Caco-2 (cell line): ENCODE measurements around the gene MAST4. TPM values are rescaled to one million over a fixed set of nuclear protein-coding genes. Genes with fewer than 3 reads are reported as not detected.

Experiments used
- BruUV-seq: library from RNA; stranded (reverse); fragments of 400-500 nt; replicated peaks from 2 replicates; lab custom pipeline; 2021; lab: Mats Ljungman, UMichigan
- CTCF ChIA-PET: fragments of 300-600 bp; sonication (Branson Sonifier 250); formaldehyde crosslinking; loops from one replicate; lab custom pipeline; 2022; ENCODE audit warnings: antibody characterized with exemption; lab: Charles Lee
- POLR2A ChIA-PET: fragments of 300-600 bp; sonication (Branson Sonifier 250); formaldehyde crosslinking; loops from one replicate; lab custom pipeline; 2022; ENCODE audit warnings: antibody characterized with exemption; lab: Charles Lee
- DNase-seq, 2 experiments: peaks; one replicate each; pipeline versions ENCODE4 v3.0.0 to v3.0.0-alpha.2; 2020 to 2022
- H3K27me3 ChIP-seq: replicated peaks from 2 replicates; pipeline ENCODE4 v1.6.0; 2011; ENCODE audit warnings: low read length; ENCODE audit not compliant: control insufficient read depth, insufficient read depth
- H3K36me3 ChIP-seq: 2 replicates; pipeline ENCODE4 v1.5.1; 2011; ENCODE audit warnings: low read length; ENCODE audit not compliant: control insufficient read depth, insufficient read depth
- H3K4me1 ChIP-seq: fragments of 250-450 bp; sonication (Bioruptor Pico); 2 replicates; pipeline ENCODE4 v1.5.1; 2020; ENCODE audit warnings: mild to moderate bottlenecking
- H3K4me3 ChIP-seq: 2 replicates; pipeline ENCODE4 v1.5.1; 2011; ENCODE audit warnings: low read depth, mild to moderate bottlenecking, control low read depth, low read length
- H3K9me3 ChIP-seq: fragments of 250-450 bp; sonication (Bioruptor Pico); 2 replicates; pipeline ENCODE4 v1.5.1; 2020; ENCODE audit warnings: mild to moderate bottlenecking, moderate library complexity
- H3K27ac Mint-ChIP-seq: one replicate; pipeline ENCODE4 v1.8.0; 2022; ENCODE audit warnings: mixed read lengths; ENCODE audit not compliant: unreplicated experiment
- H3K27me3 Mint-ChIP-seq: one replicate; pipeline ENCODE4 v1.8.0; 2022; ENCODE audit warnings: mixed read lengths; ENCODE audit not compliant: insufficient read depth, unreplicated experiment
- H3K36me3 Mint-ChIP-seq: one replicate; pipeline ENCODE4 v1.8.0; 2022; ENCODE audit warnings: mild to moderate bottlenecking, mixed read lengths; ENCODE audit not compliant: insufficient read depth, unreplicated experiment
- H3K4me1 Mint-ChIP-seq: one replicate; pipeline ENCODE4 v1.8.0; 2022; ENCODE audit warnings: low read depth, mixed read lengths; ENCODE audit not compliant: unreplicated experiment
- H3K4me3 Mint-ChIP-seq: one replicate; pipeline ENCODE4 v1.8.0; 2022; ENCODE audit warnings: mild to moderate bottlenecking, moderate library complexity, mixed read lengths; ENCODE audit not compliant: unreplicated experiment
- H3K9me3 Mint-ChIP-seq: one replicate; pipeline ENCODE4 v1.8.0; 2022; ENCODE audit warnings: mixed read lengths; ENCODE audit not compliant: unreplicated experiment
- CTCF ChIP-seq, 2 experiments: fragments of 200-600 bp in 1 of 2; IDR thresholded peaks; 1 replicate in 1 of 2; 2 replicates in 1 of 2; pipeline versions ENCODE4 v1.5.1 to v1.8.0; 2011 to 2022; ENCODE audit warnings: antibody characterized with exemption in 1 of 2, control low read depth in 1 of 2, inconsistent platforms in 1 of 2, low read depth in 1 of 2, low read length in 1 of 2, mild to moderate bottlenecking in 1 of 2, moderate library complexity in 1 of 2; ENCODE audit not compliant: insufficient read depth in 1 of 2, severe bottlenecking in 1 of 2, unreplicated experiment in 1 of 2
- intact Hi-C: fragments of 100-400 bp; cut with micrococcal nuclease; formaldehyde crosslinking; loops from one replicate; pipeline ENCODE4 v1.10.0; 2022; ENCODE audit not compliant: unreplicated experiment
- total RNA-seq: library from RNA; stranded (reverse); gene quantifications from 2 replicates; pipeline ENCODE4 v1.2.3, GENCODE V29; 2022

The MAST4 gene
- total RNA-seq, 1 experiment from 2014 or later = 17.8 TPM

GRCh38 chr5:66617991-66618768 is 22.0 kb downstream of the MAST4 start:
- no peaks in the 10 kb centered on the region for H3K27me3 ChIP-seq
- Mint-ChIP-seq H3K9me3 (peaks cover 10% of the 10 kb centered on the region), H3K4me1 (no peaks in the 10 kb centered on the region), H3K36me3 (no peaks in the 10 kb centered on the region), H3K27me3 (peaks cover 14% of the 10 kb centered on the region), H3K4me3 (no peak overlapping the region), H3K27ac (no peak overlapping the region)
- intact Hi-C loops = no loop called here
- no peaks in the 10 kb centered on the region for H3K36me3 ChIP-seq
- ChIA-PET POLR2A (interaction anchor here (0.7 kb wide), 1 partner anchor 255 kb away, joined by 4 read pairs; no protein-coding TSS in a partner anchor), CTCF (no interaction called here)
- no peak overlapping the region for H3K4me3 ChIP-seq
- no TSS peak for BruUV-seq
- H3K9me3 ChIP-seq = no peaks in the 10 kb centered on the region
- H3K4me1 ChIP-seq = no peaks in the 10 kb centered on the region
- no peak for TF ChIP-seq CTCF (IDR thresholded peaks at IDR 0.05; ENCODE audit: insufficient read depth in 1 of 2, low read depth in 1 of 2, low read length in 1 of 2, severe bottlenecking in 1 of 2, unreplicated experiment in 1 of 2)
- no peak for DNase-seq

GRCh38 chr5:66620711-66621110 is 24.5 kb downstream of the MAST4 start:
- no peak for TF ChIP-seq CTCF (IDR thresholded peaks at IDR 0.05; ENCODE audit: insufficient read depth in 1 of 2, low read depth in 1 of 2, low read length in 1 of 2, severe bottlenecking in 1 of 2, unreplicated experiment in 1 of 2)
- no peaks in the 10 kb centered on the region for H3K4me1 Mint-ChIP-seq
- no peak overlapping the region for H3K27ac Mint-ChIP-seq
- intact Hi-C loops = no loop called here
- H3K9me3 Mint-ChIP-seq = peaks cover 10% of the 10 kb centered on the region
- no peaks in the 10 kb centered on the region for H3K4me1 ChIP-seq
- H3K4me3 Mint-ChIP-seq = no peak overlapping the region
- no peak overlapping the region for H3K4me3 ChIP-seq
- ChIA-PET POLR2A (no interaction called here), CTCF (no interaction called here)
- no peaks in the 10 kb centered on the region for H3K36me3 ChIP-seq
- H3K27me3 ChIP-seq = no peaks in the 10 kb centered on the region
- H3K36me3 Mint-ChIP-seq = no peaks in the 10 kb centered on the region
- DNase-seq = no peak
- H3K9me3 ChIP-seq = no peaks in the 10 kb centered on the region
- BruUV-seq = no TSS peak
- H3K27me3 Mint-ChIP-seq = peaks cover 8% of the 10 kb centered on the region

DNA sequence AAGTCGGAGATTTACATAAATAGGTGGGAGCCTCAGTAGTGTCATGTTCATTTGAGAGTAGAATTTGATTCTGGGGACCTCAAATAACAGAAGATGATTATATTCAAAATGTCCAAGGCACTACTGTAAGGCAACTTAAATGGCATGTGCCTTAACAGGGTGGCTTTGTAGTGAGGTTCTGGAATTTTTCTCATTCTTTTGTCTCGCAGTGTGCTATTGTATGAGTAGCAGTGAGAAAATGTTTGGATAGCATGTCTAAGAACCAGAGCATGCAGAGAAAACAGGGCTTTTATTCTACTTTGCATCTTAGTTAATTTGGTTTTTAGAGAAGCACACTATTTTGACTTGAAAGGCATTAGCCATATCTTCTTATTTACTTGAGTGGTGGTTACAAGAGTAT is 25.0 kb downstream of the MAST4 start:
- Mint-ChIP-seq H3K36me3 (no peaks in the 10 kb centered on the region), H3K4me3 (no peak overlapping the region), H3K27ac (no peak overlapping the region), H3K27me3 (peaks cover 8% of the 10 kb centered on the region), H3K9me3 (peaks cover 10% of the 10 kb centered on the region), H3K4me1 (no peaks in the 10 kb centered on the region)
- BruUV-seq = no TSS peak
- no peak for TF ChIP-seq CTCF (IDR thresholded peaks at IDR 0.05; ENCODE audit: insufficient read depth in 1 of 2, low read depth in 1 of 2, low read length in 1 of 2, severe bottlenecking in 1 of 2, unreplicated experiment in 1 of 2)
- Histone ChIP-seq H3K36me3 (no peaks in the 10 kb centered on the region), H3K4me1 (no peaks in the 10 kb centered on the region), H3K9me3 (no peaks in the 10 kb centered on the region), H3K4me3 (no peak overlapping the region), H3K27me3 (no peaks in the 10 kb centered on the region)
- POLR2A ChIA-PET = no interaction called here
- no peak for DNase-seq
- CTCF ChIA-PET = no interaction called here
- intact Hi-C loops = no loop called here
